Cardiac fibroblast (primary cell): ENCODE measurements around the gene TUB.
A peak's percentile ranks its signal among the peaks of the same experiment; 100 is the strongest.

ENCODE experiments used
- DNase-seq, 2 donors: peaks; one replicate each; pipeline versions ENCODE4 v3.0.0 to v3.0.0-alpha.2; 2010; ENCODE audit warnings: low read depth in 2 of 2
- H3K4me3 ChIP-seq, 2 donors: replicated peaks in 1 of 2; 1 replicate in 1 of 2; 2 replicates in 1 of 2; pipeline ENCODE4 v1.5.1; 2011; ENCODE audit warnings: low read depth in 2 of 2, low read length in 2 of 2, mild to moderate bottlenecking in 2 of 2, moderate library complexity in 1 of 2
- CTCF ChIP-seq: IDR thresholded peaks from one replicate; pipeline ENCODE4 v1.5.1; 2011; ENCODE audit warnings: low read depth, mild to moderate bottlenecking, low read length, inconsistent platforms

TUB gene

DNA sequence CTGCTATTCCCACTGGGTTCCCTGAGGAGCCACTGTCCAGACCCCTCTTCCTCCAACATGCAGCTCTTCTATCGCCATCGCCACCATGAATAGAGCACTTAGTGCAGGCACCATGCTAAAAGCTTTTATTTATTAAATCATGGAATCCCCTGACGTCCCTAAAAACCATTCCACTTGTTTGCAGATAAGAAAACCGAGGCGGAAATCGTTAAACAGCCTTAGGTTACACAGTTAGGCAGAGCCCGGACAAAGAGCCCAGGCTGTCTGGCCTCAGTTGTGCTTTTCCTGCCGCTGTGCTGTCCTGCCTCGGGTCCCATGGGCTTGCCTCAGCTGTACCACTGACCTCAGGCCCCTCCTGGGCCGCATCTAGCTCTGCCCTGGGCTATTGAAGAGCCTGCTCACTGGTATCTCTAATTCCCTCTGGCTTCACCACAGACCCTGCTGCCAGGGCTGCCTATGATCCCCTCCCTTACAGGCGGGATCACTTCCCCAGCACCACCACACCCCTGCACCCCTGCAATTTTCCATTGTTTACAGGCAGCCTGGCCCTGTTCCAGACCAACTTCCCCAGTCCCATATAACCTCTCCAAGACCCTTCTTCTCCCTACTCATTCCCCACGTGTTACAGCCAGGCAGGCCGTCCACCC, 13.0 kb upstream of the TUB start:
- DNase-seq = no peak
- no peak overlapping the region for H3K4me3 ChIP-seq
- no peak for TF ChIP-seq CTCF

- peak; percentile 61 to 88 for DNase-seq
- H3K4me3 ChIP-seq = no peak overlapping the region
- TF ChIP-seq CTCF = no peak
These were observed 12.3 kb upstream of the TUB start for GRCh38 chr11:8068605-8069221.

GRCh38 chr11:8069771-8070170, 11.2 kb upstream of the TUB start:
- no peak for TF ChIP-seq CTCF
- H3K4me3 ChIP-seq = no peak overlapping the region
- DNase-seq = no peak

- peak; percentile 59 to 72 for DNase-seq
- no peak overlapping the region for H3K4me3 ChIP-seq
- peak; percentile 22 for TF ChIP-seq CTCF
These were observed 10.4 kb upstream of the TUB start for GRCh38 chr11:8070417-8071115.

DNA sequence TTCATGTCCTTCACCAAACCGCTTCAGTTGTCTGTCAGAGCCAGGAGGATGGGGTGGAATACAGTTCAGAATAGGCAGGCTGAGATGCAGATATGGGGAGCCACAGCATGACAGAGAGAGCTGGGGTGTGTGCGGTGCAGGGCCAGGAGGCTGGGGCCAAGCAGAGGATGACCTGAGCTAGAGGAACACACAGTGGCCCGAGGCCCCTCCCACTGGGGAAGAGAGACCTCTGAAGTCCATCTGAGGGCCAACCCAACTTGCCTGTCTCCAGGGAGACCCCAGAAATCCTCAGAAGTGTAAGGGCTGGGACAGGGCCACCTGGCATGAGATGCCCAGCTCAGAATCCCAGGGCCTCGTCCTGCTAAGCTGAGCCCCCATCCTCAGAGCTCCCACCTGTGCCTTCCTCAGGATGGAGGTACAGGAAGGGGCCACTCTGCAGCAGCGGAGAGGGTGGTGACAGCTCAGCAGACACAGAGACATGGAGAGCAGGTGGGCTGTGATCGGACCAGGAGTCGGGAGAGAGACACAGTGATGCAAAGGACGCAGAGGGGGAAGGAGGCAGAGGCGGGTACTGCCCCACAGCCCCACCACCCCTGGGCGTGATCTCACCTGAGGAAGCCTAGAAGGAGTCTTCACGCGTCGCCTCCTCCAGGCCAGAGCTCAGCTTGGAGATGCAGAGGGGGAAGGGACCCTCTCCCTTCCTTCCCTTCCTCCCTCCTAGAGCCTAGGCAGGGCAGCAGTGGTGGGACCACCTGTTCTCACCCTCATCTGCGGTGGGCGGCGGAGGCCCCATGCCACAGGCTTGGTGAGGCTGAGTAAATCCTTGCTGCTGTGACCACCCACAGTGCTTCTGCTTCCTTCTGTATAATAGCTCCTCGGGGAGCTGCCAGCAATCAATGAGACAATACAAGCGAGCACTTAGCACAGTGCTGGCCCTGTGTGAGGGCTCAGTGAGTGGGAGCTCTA, 9.1 kb upstream of the TUB start:
- TF ChIP-seq CTCF = no peak
- DNase-seq = no peak
- no peak overlapping the region for H3K4me3 ChIP-seq

DNA sequence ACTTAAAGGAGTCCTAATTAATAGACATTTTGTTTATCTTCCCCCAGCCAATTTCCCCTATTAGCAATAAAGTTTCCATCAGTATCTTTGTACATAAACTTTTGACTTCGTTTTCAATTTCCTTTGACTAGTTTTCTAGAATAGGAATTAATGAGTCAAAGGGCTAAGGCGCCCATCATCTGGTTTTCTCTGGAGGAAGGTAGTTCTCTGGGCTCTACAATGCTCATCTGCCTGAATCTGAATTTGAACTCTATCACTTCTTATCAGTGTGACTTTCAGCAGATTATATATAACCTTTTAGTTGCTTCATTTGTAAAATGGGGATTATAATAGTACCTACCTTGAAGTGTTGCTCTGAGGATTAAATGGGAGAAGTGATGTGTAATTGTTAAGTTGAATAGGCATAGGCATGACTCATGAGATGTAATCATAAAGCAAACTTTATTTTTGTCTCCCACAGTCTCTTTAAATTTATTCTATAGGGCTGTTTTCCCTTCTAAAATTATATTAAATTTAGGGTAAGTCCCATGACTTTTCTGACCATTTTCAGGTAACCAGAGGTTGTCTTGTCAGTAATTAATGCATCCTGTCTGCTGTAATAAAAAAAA, 5.8 kb upstream of the TUB start:
- no peak for TF ChIP-seq CTCF
- DNase-seq = no peak
- no peak overlapping the region for H3K4me3 ChIP-seq
